Endothelial cell of umbilical vein (primary cell): ENCODE data around the gene TTC33.

ENCODE experiments used
- CTCF ChIP-seq, 2 donors: IDR thresholded peaks; 1 replicate in 1 of 2; 2 replicates in 1 of 2; pipeline ENCODE4 v1.5.1; 2011; ENCODE audit warnings: low read length in 2 of 2, mild to moderate bottlenecking in 2 of 2, moderate library complexity in 2 of 2, control low read depth in 1 of 2, inconsistent platforms in 1 of 2, low read depth in 1 of 2; ENCODE audit not compliant: insufficient read depth in 1 of 2; ENCODE audit errors: extremely low read depth in 1 of 2
- EZH2 ChIP-seq: IDR thresholded peaks from 2 replicates; pipeline ENCODE4 v1.6.1; 2012; ENCODE audit warnings: borderline replicate concordance, low read depth, mild to moderate bottlenecking, moderate library complexity, low read length, inconsistent platforms; ENCODE audit not compliant: severe bottlenecking
- GATA2 ChIP-seq: IDR thresholded peaks from 2 replicates; pipeline ENCODE4 v1.7.0; 2011; ENCODE audit warnings: low read depth, mild to moderate bottlenecking, moderate library complexity, mixed read lengths, low read length; ENCODE audit not compliant: insufficient read length, insufficient read depth
- JUN ChIP-seq: IDR thresholded peaks from 2 replicates; pipeline ENCODE4 v1.6.1; 2011; ENCODE audit warnings: borderline replicate concordance, low read depth; ENCODE audit not compliant: insufficient read length, insufficient read depth
- MYC ChIP-seq: IDR thresholded peaks from one replicate; pipeline ENCODE4 v1.6.1; 2011; ENCODE audit warnings: mild to moderate bottlenecking, low read depth, low read length
- POLR2A ChIP-seq: IDR thresholded peaks from 2 replicates; pipeline ENCODE4 v1.6.1; 2012; ENCODE audit warnings: low read depth, mild to moderate bottlenecking, control low read depth, low read length
- POLR2AphosphoS5 ChIP-seq: IDR thresholded peaks from 2 replicates; pipeline ENCODE4 v1.6.1; 2012; ENCODE audit warnings: low read depth, mild to moderate bottlenecking, control low read depth, low read length, moderate library complexity; ENCODE audit not compliant: insufficient read depth
- TF ChIP-seq, protein P1 (sequence below): IDR thresholded peaks from 2 replicates; pipeline ENCODE4 v1.6.1; 2011; ENCODE audit not compliant: insufficient read depth, insufficient read length

- TF ChIP-seq POLR2A, result no peak
- TF ChIP-seq MYC, result no peak
- no peak for TF ChIP-seq CTCF (IDR thresholded peaks at IDR 0.05; ENCODE audit: extremely low read depth in 1 of 2, insufficient read depth in 1 of 2, low read depth in 1 of 2, low read length in 2 of 2)
- TF ChIP-seq EZH2, result no peak
- TF ChIP-seq POLR2AphosphoS5, result no peak
- no peak for TF ChIP-seq GATA2
- TF ChIP-seq, protein P1, sequence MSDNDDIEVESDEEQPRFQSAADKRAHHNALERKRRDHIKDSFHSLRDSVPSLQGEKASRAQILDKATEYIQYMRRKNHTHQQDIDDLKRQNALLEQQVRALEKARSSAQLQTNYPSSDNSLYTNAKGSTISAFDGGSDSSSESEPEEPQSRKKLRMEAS, result no peak
- TF ChIP-seq JUN, result no peak
Measured at GRCh38 chr5:40646266-40646665, 109.5 kb downstream of the TTC33 start.
